ENCODE data around the gene CIAO1.

The CIAO1 gene

DNA sequence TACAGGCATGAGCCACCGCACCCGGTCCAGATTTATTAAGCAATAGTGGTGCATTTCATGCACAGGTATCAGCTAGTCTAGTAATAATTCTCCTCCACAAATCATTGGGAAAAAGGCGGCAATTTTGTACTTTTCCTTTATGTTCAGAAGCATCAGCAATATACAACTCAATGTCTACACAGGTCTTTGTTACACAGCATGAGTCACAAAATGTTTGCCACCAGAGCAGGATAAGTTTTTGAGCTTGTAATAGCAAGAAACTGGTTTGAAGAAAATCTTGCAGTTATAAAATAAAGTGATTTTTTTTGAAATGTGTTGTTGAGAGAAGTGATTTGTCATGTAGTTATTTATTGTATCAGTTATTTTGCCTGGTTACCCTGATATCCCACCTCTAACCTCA is 54.3 kb downstream of the CIAO1 start:
- no peak for DNase-seq (ENCODE audit: extremely low spot score, insufficient read length, low read depth)
- FAIRE-seq, result no peak

DNA sequence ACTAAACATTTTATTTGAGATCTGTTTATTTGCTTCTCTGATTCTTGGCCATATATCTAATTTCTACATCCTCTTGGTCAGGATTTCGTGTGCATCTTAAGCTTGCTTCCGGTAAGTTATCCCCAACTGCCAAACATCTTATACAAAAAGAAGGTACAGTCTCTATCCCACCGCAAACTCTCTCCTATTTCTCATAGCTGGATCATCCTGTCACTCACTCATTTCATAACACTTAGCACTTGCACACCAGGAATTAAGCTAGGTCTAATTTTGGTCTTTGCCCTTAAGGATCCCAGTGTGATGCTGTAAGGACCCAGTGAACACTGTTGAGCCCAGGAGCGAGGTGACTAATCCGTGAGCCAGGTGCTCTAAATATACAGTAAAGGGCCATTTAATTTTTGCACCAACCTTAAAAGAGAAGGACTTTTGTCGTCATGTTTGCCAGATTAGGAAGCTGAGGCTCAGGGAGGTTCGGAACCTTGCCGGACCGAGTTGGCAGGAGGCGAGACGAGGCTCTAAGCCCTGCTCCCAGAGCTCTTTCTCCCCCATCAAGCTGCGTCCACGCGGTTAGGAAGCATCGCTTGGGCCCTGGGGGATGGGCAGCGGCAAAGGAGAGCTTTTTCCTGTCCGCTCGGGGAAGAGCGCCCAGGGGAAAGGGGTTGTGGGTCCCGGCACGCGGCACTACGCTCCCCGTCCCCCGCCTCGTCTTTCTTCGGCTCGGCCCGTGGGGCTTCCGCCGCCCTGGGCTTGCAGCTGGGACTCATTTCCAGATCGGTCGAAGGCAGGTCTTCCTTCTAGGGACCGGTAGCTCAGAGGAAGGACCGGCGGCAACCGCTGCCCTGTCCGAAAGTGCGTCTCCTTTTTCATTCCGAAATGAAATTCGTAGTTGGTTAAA is 55.0 kb downstream of the CIAO1 start:
- peak; percentile 64 for FAIRE-seq
- no peak for DNase-seq (ENCODE audit: extremely low spot score, insufficient read length, low read depth)
